ENCODE results near the gene TUBA3E.
"Not testable (repeated sequence)": the region's sequence is repeated elsewhere in the genome, so short reads cannot be mapped to it uniquely, and the experiment has no call there.

Gene TUBA3E

DNA sequence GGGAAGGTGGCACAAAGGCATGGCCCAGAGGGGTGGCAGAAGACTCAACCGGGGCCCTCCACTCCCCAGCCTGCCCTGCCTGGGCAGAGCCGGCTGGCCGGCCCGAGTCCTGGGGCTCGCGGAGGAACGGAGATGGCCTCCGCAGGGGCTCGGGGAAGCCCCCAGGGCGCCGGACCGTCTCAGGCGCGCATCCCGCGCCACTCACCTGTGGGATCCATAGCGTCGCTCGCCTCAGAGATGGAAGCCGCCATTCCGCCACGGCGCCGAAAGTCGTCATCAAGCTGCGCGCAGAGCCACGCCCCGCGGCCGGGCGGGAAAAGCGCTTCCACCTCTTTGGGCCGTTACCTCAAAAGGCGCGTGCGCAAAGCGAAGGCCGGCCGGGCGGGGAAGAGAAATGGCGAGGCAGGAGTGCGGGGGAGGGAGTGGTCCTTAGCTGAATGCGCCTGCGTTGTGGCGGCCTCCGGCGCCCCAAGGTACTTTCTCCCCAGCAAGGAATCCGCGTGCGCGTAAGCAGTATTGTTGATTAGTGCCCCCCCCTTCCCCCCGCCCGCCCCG is 16.8 kb downstream of the TUBA3E start, which contains the start of gene SMPD4:
Gene SMPD4, minus strand, starts transcription at position 278 of the 555 bp plus-strand sequence. CDS start 5,010 bp downstream, outside the sequence.
- no peak for FAIRE-seq
- DNase-seq (ENCODE audit: insufficient read length, low spot score), result peak; percentile 66
- peak; percentile 62 for TF ChIP-seq POLR2A (IDR thresholded peaks at IDR 0.05; ENCODE audit: low read depth, low read length)

DNA sequence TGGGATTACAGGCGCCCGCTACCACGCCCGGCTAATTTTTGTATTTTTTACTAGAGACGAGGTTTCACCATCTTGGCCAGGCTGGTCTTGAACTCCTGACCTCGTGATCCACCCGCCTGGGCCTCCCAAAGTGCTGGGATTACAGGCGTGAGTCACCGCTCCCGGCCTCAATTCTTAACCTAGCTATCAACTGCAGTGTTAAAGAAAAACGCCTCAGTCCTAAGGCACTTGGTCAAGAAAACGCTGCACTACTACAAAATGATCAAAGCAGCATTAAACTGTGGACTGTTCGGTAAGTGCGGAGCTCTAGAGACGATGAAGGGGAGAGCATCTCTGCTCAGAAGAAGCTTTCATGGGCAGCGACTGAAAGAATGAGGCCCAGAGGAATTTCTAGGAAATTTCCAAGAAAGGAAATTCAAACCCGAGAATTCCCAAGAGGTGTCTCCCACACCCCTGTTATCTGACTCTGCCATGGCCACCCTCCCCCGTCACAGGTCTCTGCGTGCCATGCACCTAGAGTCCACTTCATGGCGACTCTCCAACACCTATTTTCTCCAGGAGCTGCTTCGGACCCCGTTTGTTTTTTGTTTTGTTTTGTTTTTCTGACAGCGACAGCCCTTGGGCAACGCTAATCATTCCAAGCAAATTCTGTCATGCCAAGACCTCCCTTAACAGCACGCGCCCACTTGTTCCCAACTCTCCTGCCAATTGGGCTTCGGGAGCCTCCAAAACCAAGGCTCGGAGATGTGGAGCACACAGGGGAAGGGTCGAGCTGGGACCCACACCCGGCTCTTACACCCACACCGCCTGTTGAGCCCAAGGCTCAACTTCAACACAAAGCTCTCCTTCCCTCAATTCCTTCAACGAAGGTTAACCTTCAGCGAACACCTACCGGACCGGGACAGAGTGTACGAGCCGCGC is 17.6 kb downstream of the TUBA3E start:
- FAIRE-seq; DNase-seq (ENCODE audit: insufficient read length, low spot score): not testable (repeated sequence)

DNA sequence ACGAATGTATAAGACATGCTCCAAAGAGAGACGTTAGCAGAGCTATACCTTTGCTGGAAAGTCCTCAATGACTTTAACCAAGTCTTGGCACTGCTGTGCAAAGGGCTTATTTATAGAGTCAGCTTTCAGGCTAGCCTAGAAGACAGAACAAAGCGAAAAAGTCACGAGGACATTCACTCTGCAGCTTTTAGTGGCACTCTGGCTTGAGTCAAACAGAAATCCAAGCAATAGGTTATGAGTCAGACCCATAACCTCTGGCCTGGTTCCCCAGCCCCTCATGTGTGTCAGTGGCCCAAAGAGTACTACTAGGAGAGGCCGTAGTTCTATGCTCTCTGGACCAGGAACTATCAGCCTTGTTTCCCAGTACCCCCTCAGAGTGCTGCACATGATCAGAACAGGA is 23.4 kb downstream of the TUBA3E start:
- DNase-seq (ENCODE audit: insufficient read length, low spot score); FAIRE-seq: not testable (repeated sequence)

DNA sequence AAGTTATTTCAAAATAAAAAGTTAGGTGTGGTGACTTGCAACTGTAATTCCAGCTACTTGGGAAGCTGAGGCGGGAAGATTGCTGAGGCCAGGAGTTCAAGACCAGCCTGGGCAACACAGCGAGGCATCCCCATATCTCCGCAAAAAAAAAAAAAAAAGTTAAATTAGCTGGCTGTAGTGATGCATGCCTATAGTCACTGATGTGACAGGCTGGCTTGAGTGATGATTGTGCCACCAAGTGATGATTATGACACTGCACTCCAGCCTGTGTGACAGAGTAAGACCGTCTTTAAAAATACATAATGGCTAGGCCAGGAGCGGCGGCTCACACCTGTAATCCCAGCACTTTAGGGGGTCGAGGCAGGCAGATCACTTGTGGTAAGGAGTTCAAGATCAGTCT is 28.3 kb downstream of the TUBA3E start:
- no peak for FAIRE-seq
- no peak for DNase-seq (ENCODE audit: insufficient read length, low spot score)
- TF ChIP-seq POLR2A (IDR thresholded peaks at IDR 0.05; ENCODE audit: low read depth, low read length), result no peak

DNA sequence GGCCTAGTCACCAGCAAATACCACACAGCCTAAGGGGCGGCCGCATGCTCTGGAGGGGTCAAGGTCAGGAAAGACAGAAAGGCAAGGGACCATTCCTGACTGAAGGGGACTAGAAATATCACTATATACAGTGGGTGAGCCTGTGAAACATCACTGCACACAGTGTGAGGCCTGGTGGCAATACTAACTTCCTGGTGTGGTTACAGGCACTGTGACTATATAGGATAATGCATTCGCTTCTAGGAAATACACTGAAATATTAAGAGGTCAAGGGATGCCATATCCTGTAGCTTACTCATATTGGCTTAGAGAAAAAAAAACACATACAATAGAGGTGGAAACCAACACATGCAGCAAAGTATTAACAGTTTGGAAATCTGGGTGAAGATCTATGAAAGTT is 29.1 kb downstream of the TUBA3E start:
- not testable (repeated sequence) for FAIRE-seq; DNase-seq (ENCODE audit: insufficient read length, low spot score)

DNA sequence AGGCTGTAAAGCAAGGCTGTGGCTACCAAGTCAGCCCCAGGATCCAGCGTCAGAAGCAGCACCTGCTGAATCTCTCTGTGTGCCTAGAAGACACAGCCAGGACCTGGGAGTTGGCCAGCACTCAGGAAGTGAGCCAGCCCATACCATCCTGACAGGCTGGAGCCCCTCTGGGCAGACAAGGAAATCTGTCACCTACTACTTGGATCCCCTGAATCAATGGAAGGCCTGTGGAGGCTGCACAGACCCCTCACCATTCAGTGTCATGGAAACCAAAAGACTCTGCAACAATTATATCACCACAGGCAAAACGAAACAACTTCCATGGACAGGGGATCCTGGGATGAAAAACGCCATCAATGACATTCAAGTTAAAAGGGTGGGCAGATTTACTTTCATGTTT is 31.6 kb downstream of the TUBA3E start:
- FAIRE-seq; DNase-seq (ENCODE audit: insufficient read length, low spot score): not testable (repeated sequence)

DNA sequence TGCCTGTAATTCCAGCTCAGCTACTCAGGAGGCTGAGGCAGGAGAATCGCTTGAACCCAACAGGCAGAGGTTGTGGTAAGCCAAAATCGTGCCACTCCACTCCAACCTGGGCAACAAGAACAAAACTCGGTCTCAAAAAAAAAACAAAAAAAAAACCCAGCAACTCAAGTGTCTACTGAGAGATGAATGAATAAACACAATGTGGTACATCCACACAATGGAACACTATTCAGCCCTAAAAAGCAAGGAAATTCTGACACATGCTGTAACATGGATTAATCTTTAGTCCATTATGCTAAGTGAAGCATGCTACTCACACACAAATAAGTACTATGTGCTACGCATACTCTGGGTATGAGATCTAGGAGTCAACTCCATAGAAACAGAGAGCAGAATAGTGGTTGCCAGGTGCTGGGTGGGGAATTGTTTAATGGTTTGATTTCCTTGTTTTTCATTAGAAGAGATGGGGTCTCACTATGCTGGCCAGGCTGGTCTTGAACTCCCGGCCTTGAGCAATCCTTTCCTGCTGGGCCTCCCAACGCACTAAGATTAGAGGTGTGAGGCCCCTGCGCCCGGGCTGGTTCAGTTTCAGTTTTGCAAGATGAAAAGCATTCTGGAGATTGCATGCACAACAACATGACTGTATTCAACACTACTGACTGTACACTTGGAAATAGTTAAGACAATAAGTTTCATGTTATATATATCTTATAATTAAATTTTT is 32.8 kb downstream of the TUBA3E start:
- no peak for DNase-seq (ENCODE audit: insufficient read length, low spot score)
- FAIRE-seq, result no peak
- no peak for TF ChIP-seq POLR2A (IDR thresholded peaks at IDR 0.05; ENCODE audit: low read depth, low read length)

DNA sequence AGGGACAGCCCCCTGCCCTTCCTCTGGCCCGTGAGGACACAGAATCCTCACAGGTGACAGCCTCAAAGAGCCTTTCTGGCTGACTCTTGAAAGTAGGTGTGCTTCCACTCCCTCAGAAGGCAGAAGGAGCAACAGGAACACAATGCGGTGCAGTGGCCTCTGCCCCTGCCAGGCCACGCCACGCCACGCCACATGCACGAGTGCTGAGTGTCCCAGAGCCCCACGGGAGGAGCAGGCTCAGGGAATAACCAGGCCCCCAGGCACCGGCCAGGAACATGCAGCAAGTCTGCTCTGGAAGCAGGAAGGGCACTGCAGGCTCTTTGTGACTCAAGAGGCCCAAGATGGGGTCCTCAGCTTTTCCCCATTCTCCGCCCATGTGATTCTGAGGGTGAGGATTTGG is 35.3 kb downstream of the TUBA3E start:
- no peak for FAIRE-seq
- no peak for TF ChIP-seq POLR2A (IDR thresholded peaks at IDR 0.05; ENCODE audit: low read depth, low read length)
- DNase-seq (ENCODE audit: insufficient read length, low spot score), result no peak

DNA sequence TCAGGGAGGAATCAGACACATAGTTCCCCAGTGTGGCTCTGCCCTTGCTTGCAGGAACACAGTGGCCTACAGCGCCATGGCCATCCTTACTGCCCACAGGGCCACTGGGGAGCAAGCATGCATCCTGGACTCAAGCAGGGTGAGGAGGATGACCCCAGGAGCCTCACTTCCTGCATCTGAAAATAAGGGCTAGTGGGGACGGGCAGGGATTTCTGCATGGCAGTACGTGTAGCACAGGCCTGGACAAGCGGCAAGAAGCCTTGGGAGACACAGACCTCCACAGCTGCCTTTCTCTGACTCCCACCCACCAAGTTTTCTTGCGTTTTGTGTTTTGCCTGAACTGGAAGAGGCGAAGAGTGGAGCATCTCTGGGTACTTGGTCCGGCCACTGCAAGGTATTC is 35.8 kb downstream of the TUBA3E start:
- FAIRE-seq, result not testable (repeated sequence)

DNA sequence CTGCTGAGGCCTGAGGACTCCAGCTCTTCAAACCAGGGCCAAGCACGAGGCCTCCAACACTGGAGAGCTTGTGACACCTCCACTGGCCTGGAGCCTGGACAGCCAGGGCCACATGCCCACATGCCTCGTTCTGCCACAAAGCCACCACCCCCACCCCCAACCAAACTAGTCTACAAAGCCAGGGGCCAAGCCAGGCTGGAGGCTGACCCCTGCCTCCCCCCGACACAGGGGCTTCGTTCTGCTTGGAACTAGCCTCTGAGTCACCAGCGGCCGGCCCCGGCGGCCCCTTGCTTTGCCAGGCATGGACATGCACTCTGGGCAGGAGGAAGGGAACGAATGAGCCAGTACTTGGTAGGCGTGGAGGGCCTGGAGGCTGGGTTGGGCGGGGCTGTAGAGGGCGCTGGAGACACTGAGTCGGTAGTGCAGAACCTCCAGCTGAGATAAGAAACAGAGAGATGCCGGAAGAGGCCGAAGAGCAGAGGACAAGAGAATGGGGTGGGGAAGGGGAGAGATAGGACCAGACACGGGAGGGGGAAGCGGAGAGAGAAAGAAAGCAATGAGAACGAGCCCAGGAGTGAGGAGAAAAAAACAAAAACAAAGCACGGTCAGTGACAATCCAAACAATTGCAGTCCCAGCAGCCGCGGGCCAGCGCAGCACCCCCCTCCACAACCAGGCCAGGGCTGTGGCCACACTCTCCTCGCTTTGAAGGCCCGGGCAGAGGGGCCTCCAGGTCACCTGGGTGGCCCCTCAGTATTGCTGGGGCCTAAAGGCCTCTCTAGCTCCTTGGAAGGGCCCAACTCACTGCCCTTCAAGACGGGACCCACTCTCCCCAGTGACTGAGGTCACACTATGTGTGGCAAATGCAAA is 37.2 kb downstream of the TUBA3E start:
- not testable (repeated sequence) for DNase-seq (ENCODE audit: insufficient read length, low spot score); FAIRE-seq

More for the DNA sequence above, 35.8 kb downstream of the TUBA3E start:
- not testable (repeated sequence) for DNase-seq (ENCODE audit: insufficient read length, low spot score)

DNA sequence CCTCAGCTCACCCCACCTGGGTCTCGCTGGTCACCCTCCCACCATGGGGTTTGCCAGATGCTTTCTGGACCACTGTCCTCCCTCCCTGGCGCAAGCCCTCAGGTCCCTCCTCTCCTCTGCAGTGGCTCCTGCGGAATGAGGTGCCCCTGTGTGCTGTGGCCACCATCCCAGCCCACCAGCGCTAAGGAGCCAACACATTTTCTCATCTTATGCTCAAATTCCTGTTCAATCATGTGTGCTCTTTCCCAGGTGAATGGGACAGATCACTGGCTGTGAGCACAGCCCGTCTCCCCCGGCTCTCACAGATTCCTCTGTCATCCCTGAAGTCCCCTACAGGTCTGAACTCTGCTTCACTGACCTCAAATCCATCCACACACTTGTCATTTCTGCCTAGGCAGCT is 38.1 kb downstream of the TUBA3E start:
- DNase-seq (ENCODE audit: insufficient read length, low spot score) (no peak), FAIRE-seq (no peak)
- no peak for TF ChIP-seq POLR2A (IDR thresholded peaks at IDR 0.05; ENCODE audit: low read depth, low read length)

DNA sequence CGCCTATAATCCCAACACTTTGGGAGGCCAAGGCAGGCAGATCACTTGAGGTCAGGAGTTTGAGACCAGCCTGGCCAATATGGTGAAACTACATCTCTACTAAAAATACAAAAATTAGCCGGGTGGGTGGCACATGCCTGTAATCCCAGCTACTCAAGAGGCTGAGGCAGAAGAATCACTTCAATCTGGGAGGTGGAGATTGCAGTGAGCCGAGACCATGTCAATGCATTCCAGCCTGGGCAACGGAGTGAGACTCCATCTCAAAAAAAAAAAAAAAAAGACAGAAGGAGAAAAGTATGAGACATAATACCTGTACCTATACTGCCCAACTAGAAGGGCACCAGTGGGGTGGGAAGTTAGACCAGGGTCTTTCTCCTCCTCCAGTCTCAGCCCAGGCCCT is 38.9 kb downstream of the TUBA3E start:
- DNase-seq (ENCODE audit: insufficient read length, low spot score); FAIRE-seq: not testable (repeated sequence)

DNA sequence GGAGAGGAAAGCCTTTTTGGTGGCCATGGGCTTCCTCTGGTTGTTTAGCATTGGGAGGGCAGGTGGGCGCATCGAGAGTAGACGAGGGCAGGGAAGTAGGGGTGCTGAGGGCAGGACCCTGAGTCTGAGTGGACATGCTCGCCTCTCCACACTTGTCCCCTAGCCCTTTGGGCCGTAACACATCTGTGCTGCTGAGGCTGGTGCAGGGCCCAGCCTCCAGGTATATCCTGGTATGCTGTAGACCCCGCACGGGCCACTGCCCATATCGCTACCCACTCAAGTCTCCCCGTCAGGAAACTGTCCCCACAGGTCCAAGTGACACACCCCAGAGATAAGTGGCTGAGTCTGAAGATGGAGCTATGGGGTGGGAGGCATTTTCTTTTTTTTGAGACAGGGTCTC is 39.6 kb downstream of the TUBA3E start:
- TF ChIP-seq POLR2A (IDR thresholded peaks at IDR 0.05; ENCODE audit: low read depth, low read length), result no peak

DNA sequence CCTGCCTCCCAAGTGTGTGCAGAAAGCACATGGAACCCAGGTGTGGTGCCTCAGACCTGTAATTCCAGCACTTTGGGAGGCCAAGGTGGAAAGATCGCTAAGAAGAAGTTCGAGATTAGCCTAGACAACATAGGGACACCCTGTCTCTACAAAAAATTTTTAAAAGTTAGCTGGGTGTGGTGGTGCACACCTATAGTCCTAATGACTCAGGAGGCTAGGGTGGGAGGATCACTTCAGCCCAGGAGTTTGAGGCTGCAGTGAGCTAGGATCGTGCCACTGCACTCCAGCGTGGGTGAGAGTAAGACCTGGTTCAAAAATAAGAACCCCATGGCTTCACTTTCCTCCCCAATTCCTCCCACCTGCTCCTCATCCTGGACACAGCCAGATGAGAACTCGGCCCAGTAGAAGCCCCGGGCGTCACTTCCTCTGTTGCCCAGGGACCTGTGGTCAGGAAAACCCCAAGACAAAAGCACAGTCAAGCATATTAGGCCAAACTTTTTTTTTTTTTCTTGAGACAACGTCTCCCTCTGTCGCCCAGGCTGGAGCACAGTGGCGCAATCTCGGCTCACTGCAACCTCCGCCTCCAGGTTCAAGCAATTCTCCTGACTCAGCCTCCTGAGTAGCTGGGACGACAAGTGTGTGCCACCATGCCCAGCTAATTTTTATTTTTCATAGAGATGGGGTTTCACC is 40.3 kb downstream of the TUBA3E start:
- DNase-seq (ENCODE audit: insufficient read length, low spot score); FAIRE-seq: not testable (repeated sequence)

More for the DNA sequence above, 39.6 kb downstream of the TUBA3E start:
- DNase-seq (ENCODE audit: insufficient read length, low spot score), result no peak
- no peak for FAIRE-seq

DNA sequence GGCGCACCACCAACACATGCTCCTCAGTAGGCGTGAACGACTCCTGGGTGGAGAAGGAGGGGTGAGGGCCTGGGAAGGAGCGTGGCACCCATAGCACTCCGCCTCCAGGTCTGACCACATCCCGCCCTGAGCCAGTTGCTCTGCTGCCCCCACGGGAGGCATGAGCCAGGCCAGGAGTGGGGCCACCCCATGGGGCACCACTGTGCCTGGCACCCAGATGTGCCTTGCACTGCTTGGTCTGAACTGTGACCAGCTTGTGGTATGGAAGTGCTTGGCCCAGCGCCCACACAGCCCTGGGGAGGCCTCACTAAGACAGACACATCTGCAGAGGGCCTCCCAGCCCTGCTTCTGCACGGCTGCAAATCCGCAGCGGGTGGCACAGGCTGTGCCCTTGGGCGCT is 40.9 kb downstream of the TUBA3E start:
- not testable (repeated sequence) for FAIRE-seq; DNase-seq (ENCODE audit: insufficient read length, low spot score)
